ENCODE data around the gene PHYKPL.
A peak's percentile ranks its signal among the peaks of the same experiment; 100 is the strongest.

The PHYKPL gene

DNA sequence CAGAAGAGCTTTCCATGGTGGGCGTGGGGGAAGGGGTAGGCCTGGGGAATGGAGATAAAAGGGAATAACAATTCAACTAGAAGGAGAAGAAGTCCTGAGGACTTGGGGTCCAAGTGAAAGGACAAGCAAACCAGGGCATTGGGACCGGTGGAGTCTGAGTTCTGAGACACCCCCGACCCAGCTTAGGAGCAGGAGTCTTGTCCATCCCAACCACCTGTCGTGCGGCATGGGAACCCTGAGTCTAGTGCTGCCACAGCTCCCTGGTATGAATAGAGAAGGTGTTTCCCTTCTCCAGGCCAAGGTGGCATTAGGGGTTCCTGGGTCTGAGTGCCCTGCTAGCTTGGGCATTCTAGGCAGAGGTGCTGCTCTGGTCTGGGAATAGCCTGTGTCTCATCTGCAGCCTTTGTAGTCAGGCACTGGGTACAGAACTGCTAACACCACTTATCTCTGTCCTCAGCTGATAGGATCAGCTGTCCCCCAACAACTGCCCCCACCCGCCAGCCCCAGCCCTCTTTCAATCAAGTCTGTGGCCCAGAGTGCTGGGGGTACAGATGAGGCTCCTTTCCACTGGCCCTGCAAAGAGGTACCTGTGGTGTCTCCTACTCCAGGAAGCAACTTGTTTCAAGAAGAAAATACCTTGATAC is 18.3 kb downstream of the PHYKPL start:
- H3K27me3 ChIP-seq (ENCODE audit: control insufficient read depth in 1 of 2, insufficient read depth in 2 of 2, low read length in 2 of 2) = no peaks in the 10 kb centered on the region

DNA sequence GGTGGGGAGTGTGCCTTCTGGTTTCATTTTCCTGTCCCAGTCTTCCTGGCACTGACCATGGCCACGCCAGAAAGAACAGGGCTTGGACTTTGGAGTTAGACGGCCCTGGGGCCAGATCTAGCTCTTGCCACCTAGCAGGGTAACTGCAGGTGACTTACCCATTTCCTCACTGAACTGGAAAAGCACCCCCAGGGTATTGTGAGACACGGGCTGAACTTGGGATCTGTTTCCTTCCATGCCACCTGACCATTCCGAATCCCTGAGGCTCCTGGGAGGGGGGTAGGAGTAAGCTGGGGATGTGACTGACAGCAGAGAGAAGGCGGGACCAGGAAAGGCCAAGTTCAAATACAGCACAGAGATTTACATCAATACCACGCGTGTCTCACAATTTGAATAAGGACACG is 18.9 kb downstream of the PHYKPL start:
- Histone ChIP-seq H3K9ac (ENCODE audit: low read length in 2 of 2) (no peak overlapping the region), H3K9me3 (ENCODE audit: control insufficient read depth in 2 of 2, low read length in 2 of 2) (no peaks in the 10 kb centered on the region), H3K4me1 (ENCODE audit: control insufficient read depth, insufficient read depth, low read length) (peaks cover 2% of the 10 kb centered on the region), H3K4me3 (ENCODE audit: low read length in 2 of 2) (no peak overlapping the region), H3K27me3 (ENCODE audit: control insufficient read depth in 1 of 2, insufficient read depth in 2 of 2, low read length in 2 of 2) (no peaks in the 10 kb centered on the region), H3K36me3 (ENCODE audit: control insufficient read depth in 2 of 2, insufficient read depth in 2 of 2, low read length in 2 of 2) (peaks cover 68 to 73% of the 10 kb centered on the region in 2 donors), H3K27ac (ENCODE audit: low read length) (no peak overlapping the region)

More for the DNA sequence above, 18.3 kb downstream of the PHYKPL start:
- H3K4me3 ChIP-seq (ENCODE audit: low read length in 2 of 2) = no peak overlapping the region
- peaks cover 64 to 67% of the 10 kb centered on the region in 2 donors for H3K36me3 ChIP-seq (ENCODE audit: control insufficient read depth in 2 of 2, insufficient read depth in 2 of 2, low read length in 2 of 2)
- H3K9me3 ChIP-seq (ENCODE audit: control insufficient read depth in 2 of 2, low read length in 2 of 2) = no peaks in the 10 kb centered on the region
- H3K4me1 ChIP-seq (ENCODE audit: control insufficient read depth, insufficient read depth, low read length) = peaks cover 2% of the 10 kb centered on the region
- no peak overlapping the region for H3K27ac ChIP-seq (ENCODE audit: low read length)
- H3K9ac ChIP-seq (ENCODE audit: low read length in 2 of 2) = no peak overlapping the region

DNA sequence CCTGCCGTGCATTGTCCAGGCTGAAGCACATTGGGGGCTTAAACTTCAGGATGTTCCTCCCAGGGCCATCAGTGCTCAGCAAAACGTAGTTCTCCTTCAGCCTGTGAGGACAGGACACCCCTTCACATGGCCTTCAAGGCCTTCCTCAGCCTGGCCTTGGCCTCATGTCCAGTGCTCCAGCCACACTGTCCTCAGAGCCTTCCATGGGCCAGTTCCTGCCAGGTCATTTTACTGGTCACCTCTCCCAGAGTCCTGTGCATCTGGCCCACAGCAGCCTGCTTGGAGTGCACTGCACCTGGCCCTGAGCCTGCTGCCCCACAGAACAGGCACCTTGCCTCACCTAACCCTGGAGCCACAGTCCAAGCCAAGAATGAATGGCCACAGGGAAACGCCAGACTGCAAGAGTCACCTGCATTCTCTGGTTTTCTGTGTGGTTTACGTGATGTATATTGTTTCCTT is 19.6 kb downstream of the PHYKPL start:
- peaks cover 68 to 75% of the 10 kb centered on the region in 2 donors for H3K36me3 ChIP-seq (ENCODE audit: control insufficient read depth in 2 of 2, insufficient read depth in 2 of 2, low read length in 2 of 2)
- no peak overlapping the region for H3K4me3 ChIP-seq (ENCODE audit: low read length in 2 of 2)
- H3K9ac ChIP-seq (ENCODE audit: low read length in 2 of 2) = no peak overlapping the region

DNA sequence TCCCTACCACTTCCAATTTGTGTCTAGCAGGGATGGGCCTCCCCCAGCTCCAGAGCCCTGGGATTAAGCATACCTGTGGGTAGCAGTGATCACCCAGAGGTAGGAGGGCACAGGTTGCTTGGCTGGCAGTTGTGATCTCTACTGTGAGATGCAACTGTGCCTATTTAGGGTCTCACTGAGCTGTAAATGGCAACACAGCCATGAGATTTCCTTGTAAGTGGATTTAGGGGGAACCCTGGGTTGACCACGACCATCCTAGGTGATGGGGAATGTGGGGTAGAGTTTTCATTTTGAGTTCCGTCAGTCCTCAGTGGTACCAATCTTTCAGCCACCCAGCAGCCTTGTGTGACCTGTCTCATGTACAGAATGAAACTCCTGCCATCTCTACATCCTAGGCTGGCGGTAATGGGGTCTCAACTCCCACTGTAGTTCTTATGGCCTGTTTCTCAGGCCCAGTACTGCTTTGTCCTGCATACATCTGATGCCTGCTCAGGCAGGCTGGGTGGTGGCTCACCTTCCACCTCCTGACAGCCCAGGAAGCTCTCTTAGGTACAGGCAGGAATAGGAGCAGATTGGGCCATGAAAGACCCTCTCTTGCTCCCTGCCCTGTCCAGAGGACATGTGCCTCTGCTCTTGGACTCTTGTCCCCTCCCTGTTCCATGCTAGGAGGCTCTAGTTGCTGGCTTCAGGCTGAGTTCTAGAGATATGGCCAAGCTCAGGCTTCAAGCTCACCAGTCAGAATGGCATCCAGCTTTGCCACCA is 20.2 kb downstream of the PHYKPL start:
- Histone ChIP-seq H3K9me3 (ENCODE audit: control insufficient read depth in 2 of 2, low read length in 2 of 2) (no peaks in the 10 kb centered on the region), H3K9ac (ENCODE audit: low read length in 2 of 2) (no peak overlapping the region), H3K4me3 (ENCODE audit: low read length in 2 of 2) (no peak overlapping the region), H3K27ac (ENCODE audit: low read length) (no peak overlapping the region), H3K4me1 (ENCODE audit: control insufficient read depth, insufficient read depth, low read length) (peaks cover 3% of the 10 kb centered on the region), H3K36me3 (ENCODE audit: control insufficient read depth in 2 of 2, insufficient read depth in 2 of 2, low read length in 2 of 2) (peaks cover 73 to 81% of the 10 kb centered on the region in 2 donors), H3K27me3 (ENCODE audit: control insufficient read depth in 1 of 2, insufficient read depth in 2 of 2, low read length in 2 of 2) (no peaks in the 10 kb centered on the region)

More for the DNA sequence above, 19.6 kb downstream of the PHYKPL start:
- Histone ChIP-seq H3K4me1 (ENCODE audit: control insufficient read depth, insufficient read depth, low read length) (peaks cover 2% of the 10 kb centered on the region), H3K9me3 (ENCODE audit: control insufficient read depth in 2 of 2, low read length in 2 of 2) (no peaks in the 10 kb centered on the region), H3K27ac (ENCODE audit: low read length) (no peak overlapping the region), H3K27me3 (ENCODE audit: control insufficient read depth in 1 of 2, insufficient read depth in 2 of 2, low read length in 2 of 2) (no peaks in the 10 kb centered on the region)

DNA sequence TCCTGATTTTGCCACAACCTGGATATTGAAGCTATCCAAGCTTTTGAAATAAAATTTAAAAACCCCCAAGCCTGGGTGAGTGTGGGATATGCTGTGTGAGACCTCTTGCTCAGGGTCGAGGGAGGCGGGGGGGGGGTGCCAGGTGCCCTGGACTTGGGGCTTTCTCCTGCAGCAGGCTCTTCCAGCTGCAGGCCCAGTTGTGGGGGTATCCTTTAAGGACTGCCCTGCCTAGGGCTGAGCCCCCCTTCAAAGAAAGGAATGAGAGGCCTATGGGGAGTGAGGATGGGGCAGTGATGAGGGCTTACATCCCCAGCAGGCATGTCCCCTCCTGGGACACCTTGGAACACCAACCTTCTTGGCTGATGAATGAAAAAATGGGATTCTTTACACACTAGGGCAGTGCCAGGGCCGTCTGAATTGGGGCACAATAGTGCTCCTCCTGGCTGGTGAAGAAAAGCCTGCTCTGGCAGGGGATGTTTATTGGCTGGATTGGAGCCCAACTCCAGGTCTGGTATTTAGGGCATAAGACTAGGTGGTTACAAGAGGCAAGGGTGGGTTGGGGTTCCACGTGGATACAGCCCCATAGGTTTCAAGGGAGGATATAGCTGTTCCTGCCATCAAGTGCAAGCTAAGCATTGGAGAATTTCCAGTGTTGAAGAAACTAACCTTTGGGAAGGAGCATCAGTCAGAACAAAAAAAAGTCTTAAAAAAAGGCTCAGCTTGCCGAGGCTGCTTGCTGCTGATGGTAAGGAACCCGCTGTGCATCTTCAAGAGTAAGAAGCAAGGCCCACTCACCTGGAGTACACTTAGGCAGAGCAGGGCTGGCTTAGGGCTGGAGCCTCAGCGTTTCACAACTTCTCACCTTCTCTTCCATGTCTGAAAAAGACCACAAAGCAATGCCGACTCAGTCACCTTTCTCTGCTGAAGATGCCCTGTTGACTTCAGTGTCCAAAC is 21.2 kb downstream of the PHYKPL start:
- peaks cover 13% of the 10 kb centered on the region for H3K4me1 ChIP-seq (ENCODE audit: control insufficient read depth, insufficient read depth, low read length)
- no peak overlapping the region for H3K4me3 ChIP-seq (ENCODE audit: low read length in 2 of 2)
- no peak overlapping the region for H3K27ac ChIP-seq (ENCODE audit: low read length)
- no peaks in the 10 kb centered on the region for H3K9me3 ChIP-seq (ENCODE audit: control insufficient read depth in 2 of 2, low read length in 2 of 2)
- no peaks in the 10 kb centered on the region for H3K27me3 ChIP-seq (ENCODE audit: control insufficient read depth in 1 of 2, insufficient read depth in 2 of 2, low read length in 2 of 2)
- H3K9ac ChIP-seq (ENCODE audit: low read length in 2 of 2) = peak overlapping the region in 1 of 2 donors; percentile 13
- peaks cover 76 to 87% of the 10 kb centered on the region in 2 donors for H3K36me3 ChIP-seq (ENCODE audit: control insufficient read depth in 2 of 2, insufficient read depth in 2 of 2, low read length in 2 of 2)

DNA sequence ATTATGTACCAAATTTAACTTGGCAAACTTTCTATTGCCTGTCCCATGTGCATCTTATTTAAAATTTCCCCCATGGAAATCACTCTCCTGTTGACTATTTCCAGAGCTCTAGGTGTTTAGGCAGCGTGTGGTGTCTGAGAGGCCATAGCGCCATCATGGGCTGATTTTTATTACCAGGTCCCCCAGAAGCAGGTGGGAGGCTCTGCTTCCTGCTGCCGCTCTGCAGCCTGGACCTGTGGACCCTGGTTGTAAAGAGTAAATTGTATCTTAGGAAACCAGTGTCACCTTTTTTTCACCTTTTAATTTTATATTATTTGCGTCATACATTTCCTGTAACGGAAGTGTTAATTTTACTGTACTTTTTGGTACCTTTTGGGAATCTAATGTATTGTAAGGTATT is 21.9 kb downstream of the PHYKPL start:
- H3K27ac ChIP-seq (ENCODE audit: low read length) = no peak overlapping the region

DNA sequence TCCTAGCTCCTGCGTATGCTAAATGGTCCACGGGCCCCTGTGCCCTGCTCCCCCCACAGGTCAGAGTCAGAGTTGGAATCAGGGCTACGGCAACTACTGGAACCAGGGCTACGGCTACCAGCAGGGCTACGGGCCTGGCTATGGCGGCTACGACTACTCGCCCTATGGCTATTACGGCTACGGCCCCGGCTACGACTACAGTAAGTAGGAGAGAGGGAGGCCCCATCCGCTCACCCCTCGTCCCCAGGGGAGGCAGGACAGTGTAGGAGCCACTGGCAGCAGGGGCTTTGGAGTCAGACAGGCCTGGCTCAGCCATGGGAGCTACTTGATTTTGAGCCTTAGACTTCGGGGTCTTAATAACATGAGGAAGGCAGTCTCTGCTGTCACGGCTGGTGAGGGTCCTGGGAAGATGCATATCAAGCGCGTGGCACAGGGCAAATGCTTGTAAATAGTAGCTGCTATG is 22.5 kb downstream of the PHYKPL start:
- H3K4me1 ChIP-seq (ENCODE audit: control insufficient read depth, insufficient read depth, low read length) = peaks cover 24% of the 10 kb centered on the region

More for the DNA sequence above, 21.9 kb downstream of the PHYKPL start:
- no peak overlapping the region for H3K9ac ChIP-seq (ENCODE audit: low read length in 2 of 2)
- no peaks in the 10 kb centered on the region for H3K9me3 ChIP-seq (ENCODE audit: control insufficient read depth in 2 of 2, low read length in 2 of 2)
- H3K27me3 ChIP-seq (ENCODE audit: control insufficient read depth in 1 of 2, insufficient read depth in 2 of 2, low read length in 2 of 2) = no peaks in the 10 kb centered on the region
- H3K36me3 ChIP-seq (ENCODE audit: control insufficient read depth in 2 of 2, insufficient read depth in 2 of 2, low read length in 2 of 2) = peaks cover 71 to 81% of the 10 kb centered on the region in 2 donors
- H3K4me1 ChIP-seq (ENCODE audit: control insufficient read depth, insufficient read depth, low read length) = peaks cover 20% of the 10 kb centered on the region
- no peak overlapping the region for H3K4me3 ChIP-seq (ENCODE audit: low read length in 2 of 2)

DNA sequence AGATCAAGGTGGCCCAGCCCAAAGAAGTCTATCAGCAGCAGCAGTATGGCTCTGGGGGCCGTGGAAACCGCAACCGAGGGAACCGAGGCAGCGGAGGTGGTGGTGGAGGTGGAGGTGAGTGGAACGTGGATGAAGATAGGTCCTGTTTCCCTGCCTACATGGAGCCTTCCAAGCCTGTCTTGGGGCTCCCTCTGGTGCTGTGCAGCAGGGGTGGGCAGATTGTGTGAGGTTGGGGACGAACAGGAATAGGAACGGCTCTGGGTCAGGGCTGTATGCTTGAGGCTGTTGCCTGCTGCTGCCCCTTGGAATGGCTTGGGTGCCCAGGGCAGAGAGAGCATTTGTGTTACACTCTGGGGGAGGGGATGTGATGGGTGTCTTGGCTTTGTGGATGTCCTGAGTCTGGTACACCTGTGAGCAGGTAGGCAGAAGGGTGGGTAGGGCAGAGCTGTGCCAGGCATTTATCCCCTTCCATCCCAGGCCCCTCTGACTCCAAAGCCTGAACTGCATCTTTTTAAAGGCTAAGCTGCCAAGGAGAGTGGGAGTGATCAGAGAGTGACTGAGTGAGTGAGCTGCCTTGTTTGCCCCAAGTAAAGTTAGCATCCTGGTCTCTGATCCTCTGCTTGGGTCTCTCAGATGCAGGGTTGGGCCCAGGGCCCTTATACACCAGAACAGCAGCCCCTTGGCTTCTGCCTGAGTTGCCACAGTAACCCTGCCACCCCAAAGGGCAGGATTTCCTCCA is 23.1 kb downstream of the PHYKPL start:
- H3K4me1 ChIP-seq (ENCODE audit: control insufficient read depth, insufficient read depth, low read length) = peaks cover 24% of the 10 kb centered on the region

More for the DNA sequence above, 22.5 kb downstream of the PHYKPL start:
- Histone ChIP-seq H3K27me3 (ENCODE audit: control insufficient read depth in 1 of 2, insufficient read depth in 2 of 2, low read length in 2 of 2) (no peaks in the 10 kb centered on the region), H3K9ac (ENCODE audit: low read length in 2 of 2) (no peak overlapping the region), H3K9me3 (ENCODE audit: control insufficient read depth in 2 of 2, low read length in 2 of 2) (no peaks in the 10 kb centered on the region), H3K4me3 (ENCODE audit: low read length in 2 of 2) (no peak overlapping the region), H3K27ac (ENCODE audit: low read length) (no peak overlapping the region), H3K36me3 (ENCODE audit: control insufficient read depth in 2 of 2, insufficient read depth in 2 of 2, low read length in 2 of 2) (peaks cover 66 to 76% of the 10 kb centered on the region in 2 donors)

DNA sequence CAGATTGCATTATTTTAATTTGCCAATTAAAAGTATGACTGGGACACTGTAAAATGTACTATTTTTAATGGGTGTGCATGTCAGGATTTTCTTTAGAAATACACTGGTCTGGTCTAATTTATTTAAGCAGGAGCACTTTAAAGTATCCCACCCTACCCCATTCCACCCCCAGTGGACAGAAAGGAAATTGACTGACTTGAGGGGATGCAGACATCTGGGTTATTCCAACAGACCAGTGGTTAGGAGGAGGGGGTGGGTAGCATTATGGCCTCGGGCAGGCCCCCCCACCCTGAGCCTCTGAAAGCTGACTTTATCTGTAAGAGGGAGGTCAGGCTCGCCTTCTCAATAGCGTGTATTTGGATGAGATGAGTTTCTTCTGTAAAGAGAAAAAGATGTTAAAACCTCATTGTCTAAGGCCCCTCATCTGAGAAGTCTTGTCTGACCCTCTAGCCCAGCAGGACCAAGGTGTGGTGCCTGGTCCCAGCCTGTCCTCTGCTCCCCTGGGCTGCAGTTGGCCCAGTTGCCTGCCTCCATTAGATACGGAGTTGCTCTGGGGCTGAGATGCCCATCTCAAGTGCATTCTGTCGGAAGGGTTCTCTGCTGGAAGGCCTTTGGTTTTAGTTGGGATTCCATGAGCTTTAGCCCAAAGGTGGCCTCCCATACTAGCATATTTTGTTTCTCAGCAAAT is 23.9 kb downstream of the PHYKPL start:
- H3K27me3 ChIP-seq (ENCODE audit: control insufficient read depth in 1 of 2, insufficient read depth in 2 of 2, low read length in 2 of 2) = no peaks in the 10 kb centered on the region
- H3K9me3 ChIP-seq (ENCODE audit: control insufficient read depth in 2 of 2, low read length in 2 of 2) = no peaks in the 10 kb centered on the region
- no peak overlapping the region for H3K9ac ChIP-seq (ENCODE audit: low read length in 2 of 2)
- no peak overlapping the region for H3K27ac ChIP-seq (ENCODE audit: low read length)
- H3K36me3 ChIP-seq (ENCODE audit: control insufficient read depth in 2 of 2, insufficient read depth in 2 of 2, low read length in 2 of 2) = peaks cover 55 to 62% of the 10 kb centered on the region in 2 donors
- H3K4me3 ChIP-seq (ENCODE audit: low read length in 2 of 2) = no peak overlapping the region
- H3K4me1 ChIP-seq (ENCODE audit: control insufficient read depth, insufficient read depth, low read length) = peaks cover 28% of the 10 kb centered on the region

More for the DNA sequence above, 23.1 kb downstream of the PHYKPL start:
- Histone ChIP-seq H3K27ac (ENCODE audit: low read length) (no peak overlapping the region), H3K9me3 (ENCODE audit: control insufficient read depth in 2 of 2, low read length in 2 of 2) (no peaks in the 10 kb centered on the region), H3K27me3 (ENCODE audit: control insufficient read depth in 1 of 2, insufficient read depth in 2 of 2, low read length in 2 of 2) (no peaks in the 10 kb centered on the region), H3K4me3 (ENCODE audit: low read length in 2 of 2) (no peak overlapping the region), H3K9ac (ENCODE audit: low read length in 2 of 2) (no peak overlapping the region), H3K36me3 (ENCODE audit: control insufficient read depth in 2 of 2, insufficient read depth in 2 of 2, low read length in 2 of 2) (peaks cover 63 to 70% of the 10 kb centered on the region in 2 donors)
